Skeletal muscle satellite cell (primary cell): ENCODE measurements around the gene TMIE.
"Not testable (repeated sequence)": the region's sequence is repeated elsewhere in the genome, so short reads cannot be mapped to it uniquely, and the experiment has no call there.

ENCODE experiments used
- H3K27me3 ChIP-seq: 2 replicates; pipeline ENCODE4 v1.7.0; 2013; ENCODE audit warnings: low read length; ENCODE audit not compliant: control insufficient read depth, insufficient read depth
- H3K36me3 ChIP-seq: 2 replicates; pipeline ENCODE4 v1.7.0; 2013; ENCODE audit warnings: mild to moderate bottlenecking, control low read depth, low read length; ENCODE audit not compliant: insufficient read depth
- H3K4me1 ChIP-seq: 2 replicates; pipeline ENCODE4 v1.7.0; 2013; ENCODE audit warnings: low read length; ENCODE audit not compliant: control insufficient read depth, insufficient read depth
- H3K4me2 ChIP-seq: 2 replicates; pipeline ENCODE4 v1.7.0; 2013; ENCODE audit warnings: mild to moderate bottlenecking, low read length
- H3K4me3 ChIP-seq: 2 replicates; pipeline ENCODE4 v1.7.0; 2013; ENCODE audit warnings: low read length
- H3K9ac ChIP-seq: 2 replicates; pipeline ENCODE4 v1.7.0; 2013; ENCODE audit warnings: mild to moderate bottlenecking, low read depth, low read length, moderate library complexity
- H3K9me3 ChIP-seq: replicated peaks from 2 replicates; pipeline ENCODE4 v1.7.0; 2013; ENCODE audit warnings: mild to moderate bottlenecking, control low read depth, low read length

The TMIE gene

GRCh38 chr3:46722443-46722842, 21.3 kb downstream of the TMIE start:
- H3K36me3 ChIP-seq = no peaks in the 10 kb centered on the region
- no peak overlapping the region for H3K4me3 ChIP-seq

GRCh38 chr3:46724424-46724823, 23.2 kb downstream of the TMIE start:
- peaks cover 9% of the 10 kb centered on the region for H3K4me1 ChIP-seq
- no peaks in the 10 kb centered on the region for H3K9me3 ChIP-seq
- no peaks in the 10 kb centered on the region for H3K36me3 ChIP-seq
- no peak overlapping the region for H3K4me2 ChIP-seq
- H3K4me3 ChIP-seq = no peak overlapping the region
- peaks cover 32% of the 10 kb centered on the region for H3K27me3 ChIP-seq
- H3K9ac ChIP-seq = no peak overlapping the region

More at GRCh38 chr3:46722443-46722842, 21.3 kb downstream of the TMIE start:
- Histone ChIP-seq H3K27me3 (peaks cover 32% of the 10 kb centered on the region), H3K4me1 (peaks cover 9% of the 10 kb centered on the region), H3K4me2 (no peak overlapping the region), H3K9me3 (no peaks in the 10 kb centered on the region), H3K9ac (no peak overlapping the region)

- no peaks in the 10 kb centered on the region for H3K9me3 ChIP-seq
- H3K27me3 ChIP-seq = peaks cover 21% of the 10 kb centered on the region
- no peak overlapping the region for H3K9ac ChIP-seq
- H3K36me3 ChIP-seq = no peaks in the 10 kb centered on the region
- peak overlapping the region; percentile 9 for H3K4me2 ChIP-seq
- H3K4me1 ChIP-seq = peaks cover 9% of the 10 kb centered on the region
- no peak overlapping the region for H3K4me3 ChIP-seq
Observed at GRCh38 chr3:46725621-46726314, 24.6 kb downstream of the TMIE start.

- Histone ChIP-seq H3K9ac (no peak overlapping the region), H3K4me1 (peaks cover 9% of the 10 kb centered on the region), H3K9me3 (no peaks in the 10 kb centered on the region), H3K4me2 (no peak overlapping the region), H3K4me3 (no peak overlapping the region), H3K36me3 (no peaks in the 10 kb centered on the region), H3K27me3 (peaks cover 31% of the 10 kb centered on the region)
Observed at GRCh38 chr3:46729038-46729437, 27.8 kb downstream of the TMIE start.

- Histone ChIP-seq H3K36me3 (no peaks in the 10 kb centered on the region), H3K4me3 (no peak overlapping the region), H3K4me1 (peaks cover 3% of the 10 kb centered on the region), H3K27me3 (peaks cover 31% of the 10 kb centered on the region), H3K9me3 (no peaks in the 10 kb centered on the region), H3K4me2 (no peak overlapping the region), H3K9ac (no peak overlapping the region)
Observed at GRCh38 chr3:46730819-46731218, 29.6 kb downstream of the TMIE start.

- no peak overlapping the region for H3K4me2 ChIP-seq
- H3K4me1 ChIP-seq = no peaks in the 10 kb centered on the region
- H3K9me3 ChIP-seq = no peaks in the 10 kb centered on the region
- H3K9ac ChIP-seq = no peak overlapping the region
- H3K36me3 ChIP-seq = no peaks in the 10 kb centered on the region
- peaks cover 37% of the 10 kb centered on the region for H3K27me3 ChIP-seq
- no peak overlapping the region for H3K4me3 ChIP-seq
Observed at GRCh38 chr3:46731795-46732194, 30.6 kb downstream of the TMIE start.

- H3K4me3 ChIP-seq = no peak overlapping the region
- peaks cover 52% of the 10 kb centered on the region for H3K27me3 ChIP-seq
- H3K4me1 ChIP-seq = no peaks in the 10 kb centered on the region
- H3K4me2 ChIP-seq = no peak overlapping the region
- H3K9me3 ChIP-seq = no peaks in the 10 kb centered on the region
- no peak overlapping the region for H3K9ac ChIP-seq
- H3K36me3 ChIP-seq = no peaks in the 10 kb centered on the region
Observed at GRCh38 chr3:46733026-46733800, 32.0 kb downstream of the TMIE start.

GRCh38 chr3:46734773-46735172, 33.6 kb downstream of the TMIE start:
- Histone ChIP-seq H3K9me3 (no peaks in the 10 kb centered on the region), H3K4me1 (no peaks in the 10 kb centered on the region)

GRCh38 chr3:46736006-46736872, 35.0 kb downstream of the TMIE start:
- H3K9ac ChIP-seq = no peak overlapping the region
- no peaks in the 10 kb centered on the region for H3K9me3 ChIP-seq
- H3K4me1 ChIP-seq = no peaks in the 10 kb centered on the region
- H3K27me3 ChIP-seq = peaks cover 58% of the 10 kb centered on the region
- no peaks in the 10 kb centered on the region for H3K36me3 ChIP-seq
- H3K4me2 ChIP-seq = no peak overlapping the region
- no peak overlapping the region for H3K4me3 ChIP-seq

More at GRCh38 chr3:46734773-46735172, 33.6 kb downstream of the TMIE start:
- Histone ChIP-seq H3K36me3 (no peaks in the 10 kb centered on the region), H3K4me2 (no peak overlapping the region), H3K9ac (no peak overlapping the region), H3K4me3 (no peak overlapping the region), H3K27me3 (peaks cover 51% of the 10 kb centered on the region)

GRCh38 chr3:46737329-46737731, 36.1 kb downstream of the TMIE start:
- H3K9me3 ChIP-seq = no peaks in the 10 kb centered on the region
- H3K9ac ChIP-seq = no peak overlapping the region
- H3K4me3 ChIP-seq = no peak overlapping the region
- H3K4me1 ChIP-seq = no peaks in the 10 kb centered on the region
- no peaks in the 10 kb centered on the region for H3K36me3 ChIP-seq
- H3K27me3 ChIP-seq = peaks cover 50% of the 10 kb centered on the region
- no peak overlapping the region for H3K4me2 ChIP-seq

- H3K4me2 ChIP-seq, H3K36me3 ChIP-seq, H3K4me1 ChIP-seq, H3K9ac ChIP-seq, H3K4me3 ChIP-seq, H3K9me3 ChIP-seq: not testable (repeated sequence)
- peaks cover 36% of the 10 kb centered on the region for H3K27me3 ChIP-seq
Observed at GRCh38 chr3:46739565-46739964, 38.4 kb downstream of the TMIE start.
